ENCODE measurements around the gene SCNN1A.

Gene SCNN1A

DNA sequence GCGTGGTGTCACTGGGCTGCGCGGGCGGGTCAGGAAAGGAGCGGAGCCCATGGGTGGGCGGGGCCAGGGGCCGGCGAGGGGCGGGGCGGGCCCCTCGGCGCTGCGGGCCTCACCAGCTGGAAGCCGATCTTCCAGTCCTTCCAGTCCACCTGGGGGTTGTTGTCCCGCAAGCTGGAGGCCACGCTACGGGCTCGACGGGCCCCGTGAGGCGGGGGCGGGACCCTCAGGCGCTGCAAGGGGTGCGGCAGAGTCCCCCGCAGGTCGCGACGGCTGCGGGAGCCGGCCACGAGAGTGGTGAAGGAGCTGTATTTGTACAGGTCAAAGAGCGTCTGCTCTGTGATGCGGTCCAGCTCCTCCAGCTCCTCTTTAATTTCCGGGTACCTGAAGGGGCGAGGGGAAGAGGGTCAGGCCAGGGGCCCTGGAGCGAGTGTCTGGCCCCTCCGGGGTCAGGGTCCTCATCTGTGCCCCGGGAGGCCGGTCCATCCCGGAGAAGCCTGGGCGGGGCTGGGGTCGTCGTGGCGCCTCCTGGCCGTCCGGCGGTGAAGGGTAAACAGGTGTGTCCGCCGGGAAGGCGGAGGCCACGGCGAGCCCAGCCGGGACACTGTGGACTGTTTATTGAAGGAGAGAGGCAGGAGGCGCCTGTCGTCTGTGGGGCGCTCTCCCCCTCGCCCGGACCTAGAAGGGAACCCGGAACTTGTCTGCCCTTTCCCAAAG lies 11.9 kb downstream of the SCNN1A start:
- TF ChIP-seq, protein P1, sequence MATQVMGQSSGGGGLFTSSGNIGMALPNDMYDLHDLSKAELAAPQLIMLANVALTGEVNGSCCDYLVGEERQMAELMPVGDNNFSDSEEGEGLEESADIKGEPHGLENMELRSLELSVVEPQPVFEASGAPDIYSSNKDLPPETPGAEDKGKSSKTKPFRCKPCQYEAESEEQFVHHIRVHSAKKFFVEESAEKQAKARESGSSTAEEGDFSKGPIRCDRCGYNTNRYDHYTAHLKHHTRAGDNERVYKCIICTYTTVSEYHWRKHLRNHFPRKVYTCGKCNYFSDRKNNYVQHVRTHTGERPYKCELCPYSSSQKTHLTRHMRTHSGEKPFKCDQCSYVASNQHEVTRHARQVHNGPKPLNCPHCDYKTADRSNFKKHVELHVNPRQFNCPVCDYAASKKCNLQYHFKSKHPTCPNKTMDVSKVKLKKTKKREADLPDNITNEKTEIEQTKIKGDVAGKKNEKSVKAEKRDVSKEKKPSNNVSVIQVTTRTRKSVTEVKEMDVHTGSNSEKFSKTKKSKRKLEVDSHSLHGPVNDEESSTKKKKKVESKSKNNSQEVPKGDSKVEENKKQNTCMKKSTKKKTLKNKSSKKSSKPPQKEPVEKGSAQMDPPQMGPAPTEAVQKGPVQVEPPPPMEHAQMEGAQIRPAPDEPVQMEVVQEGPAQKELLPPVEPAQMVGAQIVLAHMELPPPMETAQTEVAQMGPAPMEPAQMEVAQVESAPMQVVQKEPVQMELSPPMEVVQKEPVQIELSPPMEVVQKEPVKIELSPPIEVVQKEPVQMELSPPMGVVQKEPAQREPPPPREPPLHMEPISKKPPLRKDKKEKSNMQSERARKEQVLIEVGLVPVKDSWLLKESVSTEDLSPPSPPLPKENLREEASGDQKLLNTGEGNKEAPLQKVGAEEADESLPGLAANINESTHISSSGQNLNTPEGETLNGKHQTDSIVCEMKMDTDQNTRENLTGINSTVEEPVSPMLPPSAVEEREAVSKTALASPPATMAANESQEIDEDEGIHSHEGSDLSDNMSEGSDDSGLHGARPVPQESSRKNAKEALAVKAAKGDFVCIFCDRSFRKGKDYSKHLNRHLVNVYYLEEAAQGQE (IDR thresholded peaks at IDR 0.05; ENCODE audit: insufficient read depth in 1 of 2, low read depth in 2 of 2, low read length in 2 of 2) = no peak
- TF ChIP-seq FOXP2 (optimal IDR thresholded peaks at IDR 0.05; ENCODE audit: borderline replicate concordance, extremely low read depth, extremely low read length, insufficient read depth) (no peak), POLR2AphosphoS5 (IDR thresholded peaks at IDR 0.05; ENCODE audit: low read depth, low read length) (no peak)

DNA sequence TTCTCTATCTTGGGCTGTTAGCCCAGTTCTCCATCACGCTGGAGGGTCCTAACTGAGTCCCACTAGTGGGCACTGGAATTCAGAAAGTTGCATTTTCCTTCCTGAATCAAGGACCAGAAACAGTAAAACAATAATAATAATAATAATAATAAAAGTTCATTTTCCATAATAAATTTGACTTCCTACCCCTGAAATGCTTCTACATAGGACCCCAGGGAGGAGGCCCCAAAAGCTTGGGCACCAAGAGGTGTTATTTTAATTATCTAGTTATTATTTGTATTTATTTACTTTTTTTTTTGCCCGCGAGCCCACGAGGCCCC lies 12.4 kb downstream of the SCNN1A start:
- no peak for TF ChIP-seq POLR2AphosphoS5 (IDR thresholded peaks at IDR 0.05; ENCODE audit: low read depth, low read length)
- TF ChIP-seq, protein P1 (IDR thresholded peaks at IDR 0.05; ENCODE audit: insufficient read depth in 1 of 2, low read depth in 2 of 2, low read length in 2 of 2) = no peak
- no peak for TF ChIP-seq SIN3A (IDR thresholded peaks at IDR 0.05; ENCODE audit: borderline replicate concordance, insufficient read depth, low read length)
- no peak for TF ChIP-seq TAF1 (IDR thresholded peaks at IDR 0.05; ENCODE audit: borderline replicate concordance, insufficient read depth, low read length)
- TF ChIP-seq FOXP2 (optimal IDR thresholded peaks at IDR 0.05; ENCODE audit: borderline replicate concordance, extremely low read depth, extremely low read length, insufficient read depth) = no peak

DNA sequence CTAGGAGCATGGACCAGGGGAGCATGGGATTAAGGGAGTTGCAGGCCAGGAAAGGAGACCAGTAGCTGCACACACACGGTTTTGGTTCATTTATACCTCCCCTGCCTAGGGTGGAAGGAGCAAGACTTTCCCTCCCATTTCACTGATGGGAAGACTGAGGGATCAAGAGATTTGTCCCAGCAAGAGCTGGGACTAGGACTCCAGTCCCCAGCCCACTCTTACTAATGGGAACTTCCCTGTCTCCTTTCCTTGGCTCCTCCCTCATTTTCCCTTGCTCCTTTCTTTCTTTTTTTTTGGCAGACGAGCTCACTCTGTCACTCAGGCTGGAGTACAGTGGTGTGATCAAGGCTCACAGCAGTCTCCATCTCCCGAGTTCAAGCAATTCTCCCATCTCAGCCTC lies 13.0 kb downstream of the SCNN1A start:
- no peak for TF ChIP-seq SIN3A (IDR thresholded peaks at IDR 0.05; ENCODE audit: borderline replicate concordance, insufficient read depth, low read length)
- no peak for TF ChIP-seq TAF1 (IDR thresholded peaks at IDR 0.05; ENCODE audit: borderline replicate concordance, insufficient read depth, low read length)
- TF ChIP-seq FOXP2 (optimal IDR thresholded peaks at IDR 0.05; ENCODE audit: borderline replicate concordance, extremely low read depth, extremely low read length, insufficient read depth) = no peak
- TF ChIP-seq, protein P1 (IDR thresholded peaks at IDR 0.05; ENCODE audit: insufficient read depth in 1 of 2, low read depth in 2 of 2, low read length in 2 of 2) = no peak
- no peak for TF ChIP-seq POLR2AphosphoS5 (IDR thresholded peaks at IDR 0.05; ENCODE audit: low read depth, low read length)

DNA sequence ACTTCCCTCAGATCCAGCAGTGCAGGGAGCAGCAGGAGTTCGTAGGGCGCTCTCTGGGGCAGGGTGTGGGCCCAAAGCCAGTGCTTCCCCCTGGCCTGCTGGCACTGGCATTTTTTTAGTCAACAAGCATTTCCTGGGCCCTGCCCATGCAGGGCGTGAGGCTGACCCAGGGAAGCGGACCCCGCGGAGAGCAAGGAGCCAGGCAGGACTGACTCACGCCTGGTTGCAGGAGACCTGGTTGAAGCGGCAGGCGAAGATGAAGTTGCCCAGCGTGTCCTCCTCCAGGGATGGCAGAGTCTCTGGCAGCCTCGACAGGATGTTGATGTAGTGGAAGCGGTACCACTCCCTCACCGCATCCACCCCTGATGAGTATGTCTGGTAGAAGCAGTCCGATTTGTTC lies 13.5 kb downstream of the SCNN1A start:
- TF ChIP-seq SIN3A (IDR thresholded peaks at IDR 0.05; ENCODE audit: borderline replicate concordance, insufficient read depth, low read length) (no peak), TAF1 (IDR thresholded peaks at IDR 0.05; ENCODE audit: borderline replicate concordance, insufficient read depth, low read length) (no peak), POLR2AphosphoS5 (IDR thresholded peaks at IDR 0.05; ENCODE audit: low read depth, low read length) (no peak), FOXP2 (optimal IDR thresholded peaks at IDR 0.05; ENCODE audit: borderline replicate concordance, extremely low read depth, extremely low read length, insufficient read depth) (no peak)
- TF ChIP-seq, protein P1 (IDR thresholded peaks at IDR 0.05; ENCODE audit: insufficient read depth in 1 of 2, low read depth in 2 of 2, low read length in 2 of 2) = no peak

Data from PFSK-1 (cell line).